Measurements from ENCODE around the gene MRPS7.
"Not testable (repeated sequence)": the region's sequence is repeated elsewhere in the genome, so short reads cannot be mapped to it uniquely, and the experiment has no call there.

Gene MRPS7

DNA sequence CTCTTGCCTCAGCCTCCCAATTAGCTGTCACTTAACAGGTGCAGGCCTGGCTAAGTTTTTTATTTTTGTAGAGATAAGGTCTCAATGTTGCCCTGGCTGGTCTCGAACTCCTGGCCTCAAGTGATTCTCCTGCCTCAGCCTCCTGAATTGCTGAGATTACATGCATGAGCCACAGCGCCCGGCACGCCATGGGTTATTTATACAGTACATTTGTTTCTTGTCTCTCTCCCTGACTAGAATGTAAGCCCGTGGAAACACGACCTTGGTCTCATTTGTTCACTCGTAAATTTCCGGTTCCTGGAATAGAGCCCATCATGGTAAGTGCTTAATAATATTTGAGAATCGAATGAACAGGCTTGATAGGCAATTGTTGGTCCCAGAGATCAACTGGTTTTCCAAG lies 25.5 kb downstream of the MRPS7 start:
- Histone ChIP-seq H3K4me1 (peaks cover 45% of the 10 kb centered on the region), H3K36me3 (peaks cover 50% of the 10 kb centered on the region), H3K4me2 (peak overlapping the region; percentile 83), H4K20me1 (no peaks in the 10 kb centered on the region), H3K9me3 (no peaks in the 10 kb centered on the region), H3K27me3 (no peaks in the 10 kb centered on the region), H3K9ac (0 out of 2 replicates have a peak overlapping the region, but pooled peaks have one; percentile 90), H3K4me3 (no peak overlapping the region), H3K27ac (no peak overlapping the region)
- no peak for TF ChIP-seq Cebpa-rat (IDR thresholded peaks at IDR 0.05)

DNA sequence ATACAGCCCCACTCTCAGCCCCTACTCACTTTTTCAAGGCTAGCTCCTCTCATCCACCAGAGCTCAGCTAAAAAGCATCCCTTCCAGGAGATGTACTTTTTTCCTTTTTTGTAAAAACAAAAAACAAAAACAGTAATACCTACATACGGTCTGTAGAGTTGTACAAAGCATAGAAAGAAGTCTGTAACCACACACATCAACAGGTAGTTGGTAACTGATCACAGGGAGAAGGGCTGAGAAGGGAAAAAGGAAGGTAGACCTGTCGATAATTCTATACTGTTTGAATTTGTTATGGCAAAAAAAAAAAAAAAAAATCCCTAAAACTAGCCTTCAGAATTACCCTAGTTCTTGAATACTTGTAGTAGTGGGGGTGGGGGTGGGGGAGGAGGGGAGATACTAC lies 26.7 kb downstream of the MRPS7 start:
- H3K27ac ChIP-seq = peak overlapping the region; percentile 44
- no peak for TF ChIP-seq Cebpa-rat (IDR thresholded peaks at IDR 0.05)
- H3K4me2 ChIP-seq = peak overlapping the region; percentile 83
- peak overlapping the region; percentile 90 for H3K9ac ChIP-seq
- peaks cover 38% of the 10 kb centered on the region for H3K36me3 ChIP-seq
- peak overlapping the region; percentile 85 for H3K4me3 ChIP-seq
- H3K27me3 ChIP-seq = no peaks in the 10 kb centered on the region
- no peaks in the 10 kb centered on the region for H4K20me1 ChIP-seq
- no peaks in the 10 kb centered on the region for H3K9me3 ChIP-seq
- H3K4me1 ChIP-seq = peaks cover 45% of the 10 kb centered on the region

DNA sequence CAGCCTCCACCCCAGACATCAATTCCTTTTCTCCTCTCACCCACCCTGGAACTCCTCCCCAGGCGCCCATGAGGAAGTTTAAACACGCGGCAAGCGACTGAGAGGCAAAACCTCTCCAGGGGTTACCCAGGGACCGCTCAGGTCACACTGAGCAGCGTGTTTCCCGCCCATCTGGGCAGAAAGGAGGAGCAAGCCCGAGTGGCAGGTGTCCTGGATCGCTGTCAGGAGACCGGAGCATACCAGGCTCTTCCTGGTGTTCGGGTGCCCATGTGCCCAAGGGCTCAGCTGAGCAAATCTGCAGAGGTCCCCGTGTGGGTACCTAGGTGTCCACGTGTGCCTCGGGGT lies 27.1 kb downstream of the MRPS7 start:
- Histone ChIP-seq H3K4me3 (peak overlapping the region; percentile 85), H3K36me3 (peaks cover 34% of the 10 kb centered on the region), H3K27ac (peak overlapping the region; percentile 86), H3K27me3 (no peaks in the 10 kb centered on the region), H3K9me3 (no peaks in the 10 kb centered on the region), H4K20me1 (no peaks in the 10 kb centered on the region), H3K9ac (peak overlapping the region; percentile 90), H3K4me2 (peak overlapping the region; percentile 83), H3K4me1 (peaks cover 45% of the 10 kb centered on the region)
- no peak for TF ChIP-seq Cebpa-rat (IDR thresholded peaks at IDR 0.05)

DNA sequence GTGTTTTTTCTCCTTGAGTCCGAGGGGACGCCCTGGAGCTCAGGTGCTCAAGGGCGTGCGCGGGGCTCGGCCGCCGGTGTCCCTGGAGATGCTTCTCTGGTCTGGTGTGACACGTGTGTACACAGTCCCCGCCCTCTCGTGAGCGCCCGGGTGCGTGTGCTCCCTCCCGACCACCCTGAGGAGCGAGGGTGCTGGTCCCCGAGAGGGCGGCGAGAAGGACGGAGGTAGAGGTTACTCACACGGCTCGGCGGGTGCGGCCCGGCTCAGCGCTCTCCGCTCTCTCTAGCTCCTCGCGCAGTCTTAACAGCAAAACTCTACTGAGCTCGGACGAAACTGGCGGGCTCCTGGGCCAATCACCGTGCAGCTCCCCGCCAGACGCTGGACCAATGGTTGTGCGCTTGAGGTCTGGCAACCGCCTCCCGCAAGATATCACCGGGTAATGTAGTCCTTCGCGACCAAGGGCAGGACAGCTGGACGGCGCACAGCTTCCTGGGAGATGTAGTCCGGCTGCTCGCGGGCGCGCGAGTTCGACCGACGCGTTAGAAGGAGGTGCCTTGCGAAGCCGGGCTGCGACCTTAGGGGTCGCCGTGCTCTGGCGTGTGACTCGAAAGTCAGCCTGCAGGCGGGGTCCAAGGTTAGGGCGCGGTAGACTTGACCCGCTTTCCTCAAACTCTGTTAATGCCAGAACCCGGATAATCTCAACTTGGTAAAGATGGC lies 27.6 kb downstream of the MRPS7 start, which contains the start of gene SLC25A19:
Gene SLC25A19, minus strand, starts transcription at position 319 of the 717 bp plus-strand sequence. CDS start 2,669 bp downstream, outside the sequence.
- peak within 1 kb of the TSS; percentile 85 for H3K4me3 ChIP-seq
- peak within 1 kb of the TSS; percentile 89 for H3K4me2 ChIP-seq
- H3K9me3 ChIP-seq = no peaks in the 10 kb centered on the region
- H3K4me1 ChIP-seq = peaks cover 40% of the 10 kb centered on the region
- no peaks in the 10 kb centered on the region for H3K27me3 ChIP-seq
- H3K27ac ChIP-seq = peak within 1 kb of the TSS; percentile 86
- no peak for TF ChIP-seq Cebpa-rat (IDR thresholded peaks at IDR 0.05)
- H3K36me3 ChIP-seq = peaks cover 29% of the 10 kb centered on the region
- H3K9ac ChIP-seq = peak within 1 kb of the TSS; percentile 90
- H4K20me1 ChIP-seq = no peaks in the 10 kb centered on the region

DNA sequence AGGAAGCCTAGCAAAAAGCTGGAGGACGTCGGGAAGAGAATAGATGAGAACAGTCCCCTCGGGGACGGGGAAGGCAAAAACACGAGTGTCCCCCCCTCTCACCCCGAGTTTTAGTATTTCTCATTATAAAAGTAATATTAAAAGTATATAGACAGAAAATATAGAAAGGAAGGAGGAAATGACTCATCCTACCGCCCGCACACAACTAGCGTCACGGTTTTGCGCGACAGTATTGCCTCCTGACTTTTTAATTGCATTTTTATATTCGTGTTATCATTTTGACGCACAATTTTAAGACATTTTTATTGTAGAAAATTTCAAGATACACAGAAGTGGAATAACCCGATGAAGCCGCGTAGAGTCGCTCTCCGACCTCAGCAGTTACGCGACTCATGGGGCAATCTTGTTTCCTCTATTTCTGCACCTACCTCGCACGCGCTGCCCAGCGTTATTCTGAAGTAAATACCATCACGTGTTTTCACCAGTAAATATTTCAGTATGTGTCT lies 28.2 kb downstream of the MRPS7 start:
- H3K36me3 ChIP-seq = peaks cover 24% of the 10 kb centered on the region
- H3K27ac ChIP-seq = peak overlapping the region; percentile 67
- H3K4me3 ChIP-seq = peak overlapping the region; percentile 85
- H3K4me2 ChIP-seq = peak overlapping the region; percentile 89
- no peaks in the 10 kb centered on the region for H3K9me3 ChIP-seq
- peak overlapping the region; percentile 75 for H3K9ac ChIP-seq
- TF ChIP-seq Cebpa-rat (IDR thresholded peaks at IDR 0.05) = no peak
- H3K4me1 ChIP-seq = peaks cover 34% of the 10 kb centered on the region
- H4K20me1 ChIP-seq = no peaks in the 10 kb centered on the region
- no peaks in the 10 kb centered on the region for H3K27me3 ChIP-seq

DNA sequence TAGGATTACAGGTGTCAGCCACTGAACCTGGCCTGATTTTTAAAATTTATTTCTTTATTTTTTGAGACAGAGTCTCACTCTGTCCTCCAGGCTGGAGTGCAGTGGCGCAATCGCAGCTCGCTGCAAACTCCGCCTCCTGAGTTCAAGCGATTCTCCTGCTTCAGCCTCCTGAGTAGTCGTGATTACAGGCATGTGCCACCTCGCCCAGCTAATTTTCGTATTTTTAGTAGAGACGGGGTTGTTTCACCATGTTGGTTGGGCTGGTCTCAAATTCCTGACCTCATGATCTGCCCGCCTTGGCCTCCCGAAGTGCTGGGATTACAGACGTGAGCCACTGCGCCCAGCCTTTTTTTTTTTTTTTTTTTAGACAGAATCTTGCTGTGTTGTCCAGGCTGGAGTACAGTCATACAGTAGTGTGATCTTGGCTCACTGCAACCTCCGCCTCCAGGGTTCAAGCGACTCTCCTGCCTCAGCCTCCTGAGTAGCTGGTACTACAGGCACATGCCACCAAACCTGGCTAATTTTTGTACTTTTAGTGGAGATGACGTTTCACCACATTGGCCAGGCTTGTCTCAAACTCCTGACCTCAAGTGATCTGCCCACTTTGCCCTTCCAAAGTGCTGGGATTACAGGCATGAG lies 31.2 kb downstream of the MRPS7 start:
- H3K4me3 ChIP-seq, H3K27me3 ChIP-seq, H3K9me3 ChIP-seq, H3K9ac ChIP-seq, H3K36me3 ChIP-seq, H4K20me1 ChIP-seq, H3K27ac ChIP-seq, H3K4me2 ChIP-seq: not testable (repeated sequence)
- H3K4me1 ChIP-seq = peaks cover 47% of the 10 kb centered on the region

DNA sequence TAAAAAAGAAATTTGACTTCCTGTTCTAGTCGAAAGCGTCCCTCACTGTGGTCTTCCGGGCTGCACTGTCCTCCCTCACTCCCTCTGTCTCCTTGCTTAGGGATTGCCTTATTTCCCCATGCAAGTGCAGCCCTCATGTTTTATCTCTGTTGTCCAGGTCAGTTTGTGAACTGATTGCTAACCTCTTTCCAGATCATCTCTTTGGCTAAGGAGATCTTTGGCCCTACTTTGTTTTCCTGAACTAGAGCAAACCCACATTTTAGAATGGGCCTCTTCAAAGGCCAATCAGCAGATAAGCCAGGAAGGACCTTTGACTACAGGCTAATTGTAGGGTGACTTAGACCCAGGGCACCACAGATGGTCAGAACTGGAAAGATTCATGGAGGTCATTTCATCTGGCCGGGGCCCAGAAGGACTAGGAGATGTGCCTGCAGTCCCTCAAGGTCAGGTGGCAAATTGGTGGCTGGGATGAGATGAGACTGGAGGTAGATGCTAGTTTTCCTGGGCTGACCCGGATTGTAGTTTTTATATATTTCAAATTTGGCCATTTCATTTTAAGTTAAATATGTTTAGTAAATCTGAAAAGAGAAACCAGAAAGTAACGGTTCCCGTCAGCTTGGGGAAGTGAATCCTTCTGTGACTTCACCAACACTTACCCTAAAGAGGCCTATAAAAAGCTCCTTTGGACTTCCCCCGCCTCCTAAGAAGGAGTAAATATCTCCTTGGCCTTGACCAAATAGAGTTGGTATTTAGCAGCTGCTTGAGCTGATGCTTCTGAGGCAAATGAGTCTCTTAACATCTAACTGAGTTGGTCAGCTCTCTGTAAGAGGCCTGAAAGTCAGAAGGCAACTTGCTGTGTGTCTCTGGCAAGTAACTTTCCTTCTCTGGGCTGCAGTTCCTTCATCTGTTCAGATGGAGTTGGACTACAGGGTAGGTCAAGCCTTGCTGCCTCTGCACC lies 33.8 kb downstream of the MRPS7 start:
- peak overlapping the region; percentile 62 for H3K27ac ChIP-seq
- TF ChIP-seq Cebpa-rat (IDR thresholded peaks at IDR 0.05) = no peak
- 0 out of 2 replicates have a peak overlapping the region, but pooled peaks have one; percentile 7 for H3K9ac ChIP-seq
- 0 out of 2 replicates have a peak, but pooled peaks cover 4% of the 10 kb centered on the region for H3K36me3 ChIP-seq
- H3K27me3 ChIP-seq = no peaks in the 10 kb centered on the region
- H3K4me2 ChIP-seq = peak overlapping the region; percentile 80
- peaks cover 43% of the 10 kb centered on the region for H3K4me1 ChIP-seq
- H3K9me3 ChIP-seq = no peaks in the 10 kb centered on the region
- no peak overlapping the region for H3K4me3 ChIP-seq
- no peaks in the 10 kb centered on the region for H4K20me1 ChIP-seq

DNA sequence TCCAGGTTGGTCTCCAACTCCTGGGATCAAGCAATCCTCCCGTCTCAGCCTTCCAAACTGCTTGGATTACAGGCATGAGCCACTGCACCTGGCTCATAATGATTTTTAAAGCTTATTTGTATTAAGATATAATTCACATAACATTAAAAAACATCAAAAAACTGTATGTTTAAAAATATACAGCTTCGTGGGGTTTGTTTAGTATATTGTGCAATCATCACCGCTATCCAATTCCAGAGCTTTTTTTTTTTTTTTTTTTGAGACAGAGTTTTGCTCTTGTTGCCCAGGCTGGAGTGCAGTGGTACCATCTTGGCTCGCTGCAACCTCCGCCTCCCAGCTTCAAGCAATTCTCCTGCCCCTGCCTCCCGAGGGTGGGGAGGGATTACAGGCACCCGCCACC lies 38.6 kb downstream of the MRPS7 start:
- peaks cover 36% of the 10 kb centered on the region for H3K4me1 ChIP-seq
- TF ChIP-seq Cebpa-rat (IDR thresholded peaks at IDR 0.05) = 0 out of 2 replicates have a peak, but pooled peaks have one; percentile 51
- no peak overlapping the region for H3K4me3 ChIP-seq
- H3K36me3 ChIP-seq = peaks cover 16% of the 10 kb centered on the region; the same call in 1 of the 2 replicates
- H4K20me1 ChIP-seq = no peaks in the 10 kb centered on the region
- no peak overlapping the region for H3K9ac ChIP-seq
- H3K27me3 ChIP-seq = no peaks in the 10 kb centered on the region
- no peaks in the 10 kb centered on the region for H3K9me3 ChIP-seq
- H3K4me2 ChIP-seq = no peak overlapping the region
- H3K27ac ChIP-seq = no peak overlapping the region

DNA sequence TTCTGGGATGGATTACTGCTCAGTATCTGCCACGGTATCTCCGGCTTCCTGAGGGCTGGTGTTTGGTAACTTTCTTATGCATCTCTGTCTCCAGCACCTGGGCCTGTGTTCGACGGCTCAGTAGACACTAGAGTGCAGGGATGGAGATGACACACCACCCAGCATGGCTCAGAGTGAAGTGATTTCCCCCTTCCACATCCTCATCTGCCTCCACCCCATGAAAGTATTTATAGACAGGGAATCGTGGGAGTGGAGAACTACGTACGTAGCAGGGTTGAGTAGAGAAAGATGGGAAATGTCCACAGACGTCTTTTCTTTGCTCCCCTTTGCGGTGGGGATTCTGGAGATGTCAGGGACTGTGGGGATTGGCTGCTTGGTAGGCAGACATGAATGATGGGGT lies 39.4 kb downstream of the MRPS7 start:
- H3K27me3 ChIP-seq = no peaks in the 10 kb centered on the region
- H3K9me3 ChIP-seq = no peaks in the 10 kb centered on the region
- peaks cover 28% of the 10 kb centered on the region for H3K4me1 ChIP-seq
- H4K20me1 ChIP-seq = no peaks in the 10 kb centered on the region
- no peak overlapping the region for H3K4me2 ChIP-seq
- peaks cover 16% of the 10 kb centered on the region; the same call in 1 of the 2 replicates for H3K36me3 ChIP-seq
- H3K9ac ChIP-seq = no peak overlapping the region
- no peak for TF ChIP-seq Cebpa-rat (IDR thresholded peaks at IDR 0.05)
- H3K27ac ChIP-seq = no peak overlapping the region
- no peak overlapping the region for H3K4me3 ChIP-seq

Data from BLaER1 (cell line).